ENCODE results near the gene USP21.

USP21 gene

GRCh38 chr1:161157867-161158266 is 1.4 kb upstream of the USP21 start:
- TF ChIP-seq TAF1 (IDR thresholded peaks at IDR 0.05; ENCODE audit: low read depth, low read length) (no peak), PAX5 (IDR thresholded peaks at IDR 0.05; ENCODE audit: insufficient read depth, low read length, severe bottlenecking) (no peak)
- DNase-seq (ENCODE audit: insufficient read length, low spot score) (no peak), FAIRE-seq (no peak)

DNA sequence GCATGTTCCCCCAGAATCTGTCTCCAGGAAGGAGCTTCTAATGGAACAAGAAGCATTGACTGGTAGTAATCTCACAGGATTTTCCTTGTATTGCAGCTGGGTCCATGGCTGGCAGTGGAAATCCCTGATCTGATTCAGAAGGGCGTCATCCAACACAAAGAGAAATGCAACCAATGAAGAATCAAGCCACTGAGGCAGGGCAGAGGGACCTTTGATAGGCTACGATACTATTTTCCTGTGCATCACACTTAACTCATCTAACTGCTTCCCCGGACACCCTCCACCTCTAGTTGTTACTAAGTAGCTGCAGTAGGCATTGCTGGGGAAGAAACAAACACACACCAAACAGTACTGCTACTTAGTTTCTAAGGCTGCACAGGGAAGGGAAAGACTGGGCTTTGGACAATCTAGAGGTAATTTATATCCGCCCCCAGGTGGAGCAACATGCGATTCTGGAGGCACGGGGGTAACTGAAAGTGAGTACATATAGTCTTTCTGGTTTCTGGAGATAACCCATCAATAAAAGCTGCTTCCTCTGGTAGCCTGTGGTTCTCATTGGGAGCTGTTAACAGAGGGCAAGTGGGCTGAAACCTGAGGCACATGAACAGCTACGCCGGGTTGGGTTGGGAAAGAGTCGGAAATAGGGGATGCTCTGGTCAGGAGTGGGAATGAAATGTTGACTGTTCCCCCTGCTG is 837 bp upstream of the USP21 start:
- DNase-seq (ENCODE audit: insufficient read length, low spot score), result no peak
- TF ChIP-seq SPI1 (IDR thresholded peaks at IDR 0.05; ENCODE audit: low read depth, low read length), result no peak
- TF ChIP-seq TAF1 (IDR thresholded peaks at IDR 0.05; ENCODE audit: low read depth, low read length), result no peak
- TF ChIP-seq POLR2A (IDR thresholded peaks at IDR 0.05; ENCODE audit: low read depth, low read length), result no peak
- no peak for TF ChIP-seq POU2F2 (IDR thresholded peaks at IDR 0.05; ENCODE audit: low read depth, low read length)
- TF ChIP-seq POLR2AphosphoS5 (IDR thresholded peaks at IDR 0.05; ENCODE audit: low read depth, low read length), result no peak
- TF ChIP-seq PAX5 (IDR thresholded peaks at IDR 0.05; ENCODE audit: insufficient read depth, low read length, severe bottlenecking), result no peak
- FAIRE-seq, result no peak

DNA sequence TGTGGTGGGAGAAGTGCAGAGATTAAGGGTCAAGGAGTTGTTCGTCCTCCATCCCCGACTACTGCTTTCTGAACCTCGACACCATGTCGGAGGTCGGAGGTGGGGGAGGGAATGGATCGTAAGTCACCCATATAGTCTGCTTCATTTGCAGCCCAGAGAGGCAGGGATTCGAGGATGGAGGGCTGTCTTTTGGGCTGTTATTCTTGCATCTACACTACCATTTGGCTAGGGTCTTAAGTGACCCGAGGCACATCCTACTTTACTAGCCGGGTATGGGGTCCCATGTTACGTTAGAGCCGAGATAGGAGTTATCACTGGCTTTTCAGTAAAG is 578 bp downstream of the USP21 start:
- FAIRE-seq, result peak; percentile 71
- TF ChIP-seq PAX5 (IDR thresholded peaks at IDR 0.05; ENCODE audit: insufficient read depth, low read length, severe bottlenecking) (no peak), SPI1 (IDR thresholded peaks at IDR 0.05; ENCODE audit: low read depth, low read length) (no peak), POLR2A (IDR thresholded peaks at IDR 0.05; ENCODE audit: low read depth, low read length) (no peak), POU2F2 (IDR thresholded peaks at IDR 0.05; ENCODE audit: low read depth, low read length) (no peak), POLR2AphosphoS5 (IDR thresholded peaks at IDR 0.05; ENCODE audit: low read depth, low read length) (no peak), TAF1 (IDR thresholded peaks at IDR 0.05; ENCODE audit: low read depth, low read length) (no peak)
- DNase-seq (ENCODE audit: insufficient read length, low spot score), result no peak

DNA sequence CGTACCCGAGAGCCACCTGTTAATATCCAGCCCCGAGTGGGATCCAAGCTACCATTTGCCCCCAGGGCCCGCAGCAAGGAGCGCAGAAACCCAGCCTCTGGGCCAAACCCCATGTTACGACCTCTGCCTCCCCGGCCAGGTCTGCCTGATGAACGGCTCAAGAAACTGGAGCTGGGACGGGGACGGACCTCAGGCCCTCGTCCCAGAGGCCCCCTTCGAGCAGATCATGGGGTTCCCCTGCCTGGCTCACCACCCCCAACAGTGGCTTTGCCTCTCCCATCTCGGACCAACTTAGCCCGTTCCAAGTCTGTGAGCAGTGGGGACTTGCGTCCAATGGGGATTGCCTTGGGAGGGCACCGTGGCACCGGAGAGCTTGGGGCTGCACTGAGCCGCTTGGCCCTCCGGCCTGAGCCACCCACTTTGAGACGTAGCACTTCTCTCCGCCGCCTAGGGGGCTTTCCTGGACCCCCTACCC is 1.4 kb downstream of the USP21 start:
- TF ChIP-seq POLR2AphosphoS5 (IDR thresholded peaks at IDR 0.05; ENCODE audit: low read depth, low read length) (no peak), POU2F2 (IDR thresholded peaks at IDR 0.05; ENCODE audit: low read depth, low read length) (no peak), PAX5 (IDR thresholded peaks at IDR 0.05; ENCODE audit: insufficient read depth, low read length, severe bottlenecking) (no peak), POLR2A (IDR thresholded peaks at IDR 0.05; ENCODE audit: low read depth, low read length) (no peak), TAF1 (IDR thresholded peaks at IDR 0.05; ENCODE audit: low read depth, low read length) (no peak), SPI1 (IDR thresholded peaks at IDR 0.05; ENCODE audit: low read depth, low read length) (no peak)
- DNase-seq (ENCODE audit: insufficient read length, low spot score), result no peak
- FAIRE-seq, result no peak

- DNase-seq (ENCODE audit: insufficient read length, low spot score) (no peak), FAIRE-seq (no peak)
- TF ChIP-seq POLR2AphosphoS5 (IDR thresholded peaks at IDR 0.05; ENCODE audit: low read depth, low read length) (no peak), POLR2A (IDR thresholded peaks at IDR 0.05; ENCODE audit: low read depth, low read length) (no peak), POU2F2 (IDR thresholded peaks at IDR 0.05; ENCODE audit: low read depth, low read length) (no peak), PAX5 (IDR thresholded peaks at IDR 0.05; ENCODE audit: insufficient read depth, low read length, severe bottlenecking) (no peak), SPI1 (IDR thresholded peaks at IDR 0.05; ENCODE audit: low read depth, low read length) (no peak)
These were observed 2.4 kb downstream of the USP21 start for GRCh38 chr1:161161652-161162051.

DNA sequence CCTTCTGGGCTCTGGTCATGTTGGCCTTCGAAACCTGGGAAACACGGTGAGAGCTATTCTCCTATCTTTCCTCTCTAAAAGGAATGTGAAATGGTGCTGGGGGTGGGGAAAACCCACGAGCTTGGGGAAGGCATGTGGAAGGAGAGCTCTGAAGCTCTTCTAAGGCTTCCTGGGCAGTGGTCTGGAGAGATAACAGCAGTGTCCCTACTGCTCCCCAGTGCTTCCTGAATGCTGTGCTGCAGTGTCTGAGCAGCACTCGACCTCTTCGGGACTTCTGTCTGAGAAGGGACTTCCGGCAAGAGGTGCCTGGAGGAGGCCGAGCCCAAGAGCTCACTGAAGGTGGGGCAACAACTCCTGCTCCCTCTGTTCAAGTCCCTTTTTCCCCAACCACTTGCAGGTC is 2.8 kb downstream of the USP21 start:
- DNase-seq (ENCODE audit: insufficient read length, low spot score) (no peak), FAIRE-seq (no peak)
- TF ChIP-seq TAF1 (IDR thresholded peaks at IDR 0.05; ENCODE audit: low read depth, low read length) (no peak), SPI1 (IDR thresholded peaks at IDR 0.05; ENCODE audit: low read depth, low read length) (no peak), PAX5 (IDR thresholded peaks at IDR 0.05; ENCODE audit: insufficient read depth, low read length, severe bottlenecking) (no peak), POLR2A (IDR thresholded peaks at IDR 0.05; ENCODE audit: low read depth, low read length) (no peak), POU2F2 (IDR thresholded peaks at IDR 0.05; ENCODE audit: low read depth, low read length) (no peak), POLR2AphosphoS5 (IDR thresholded peaks at IDR 0.05; ENCODE audit: low read depth, low read length) (no peak)

DNA sequence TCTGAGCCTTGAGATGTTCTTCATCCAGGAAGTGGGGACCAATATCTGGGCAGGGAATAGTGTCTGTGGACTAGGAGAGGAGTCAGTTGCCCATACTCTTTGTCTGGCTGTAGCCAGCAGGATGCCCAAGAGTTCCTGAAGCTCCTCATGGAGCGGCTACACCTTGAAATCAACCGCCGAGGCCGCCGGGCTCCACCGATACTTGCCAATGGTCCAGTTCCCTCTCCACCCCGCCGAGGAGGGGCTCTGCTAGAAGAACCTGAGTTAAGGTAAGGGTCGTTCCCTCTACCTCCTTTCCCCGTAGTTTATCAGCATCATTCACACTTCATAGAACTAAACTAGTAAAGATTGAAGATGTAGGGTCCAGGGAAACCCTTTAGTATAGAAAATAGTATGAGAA is 3.5 kb downstream of the USP21 start:
- no peak for DNase-seq (ENCODE audit: insufficient read length, low spot score)
- no peak for FAIRE-seq
- TF ChIP-seq POLR2A (IDR thresholded peaks at IDR 0.05; ENCODE audit: low read depth, low read length), result no peak
- TF ChIP-seq PAX5 (IDR thresholded peaks at IDR 0.05; ENCODE audit: insufficient read depth, low read length, severe bottlenecking), result no peak
- TF ChIP-seq POLR2AphosphoS5 (IDR thresholded peaks at IDR 0.05; ENCODE audit: low read depth, low read length), result no peak
- TF ChIP-seq POU2F2 (IDR thresholded peaks at IDR 0.05; ENCODE audit: low read depth, low read length), result no peak
- TF ChIP-seq TAF1 (IDR thresholded peaks at IDR 0.05; ENCODE audit: low read depth, low read length), result no peak
- no peak for TF ChIP-seq SPI1 (IDR thresholded peaks at IDR 0.05; ENCODE audit: low read depth, low read length)

- no peak for FAIRE-seq
These were observed 4.5 kb downstream of the USP21 start for GRCh38 chr1:161163793-161164192.

GRCh38 chr1:161164901-161165610 is 5.8 kb downstream of the USP21 start:
- DNase-seq (ENCODE audit: insufficient read length, low spot score) (no peak), FAIRE-seq (no peak)
- no peak for TF ChIP-seq POLR2A (IDR thresholded peaks at IDR 0.05; ENCODE audit: low read depth, low read length)

More at GRCh38 chr1:161163793-161164192, 4.5 kb downstream of the USP21 start:
- TF ChIP-seq POLR2AphosphoS5 (IDR thresholded peaks at IDR 0.05; ENCODE audit: low read depth, low read length) (no peak), POU2F2 (IDR thresholded peaks at IDR 0.05; ENCODE audit: low read depth, low read length) (no peak), SPI1 (IDR thresholded peaks at IDR 0.05; ENCODE audit: low read depth, low read length) (no peak), PAX5 (IDR thresholded peaks at IDR 0.05; ENCODE audit: insufficient read depth, low read length, severe bottlenecking) (no peak), POLR2A (IDR thresholded peaks at IDR 0.05; ENCODE audit: low read depth, low read length) (no peak), TAF1 (IDR thresholded peaks at IDR 0.05; ENCODE audit: low read depth, low read length) (no peak)
- no peak for DNase-seq (ENCODE audit: insufficient read length, low spot score)

All from GM12891 (cell line).